H9 (cell line): Measurements from ENCODE around the gene SERPINA5. TPM values are rescaled to one million over a fixed set of nuclear protein-coding genes. Genes with fewer than 3 reads are reported as not detected.

Experiments
- DNase-seq: peaks from one replicate; pipeline ENCODE4 v3.0.0-alpha.2; 2017
- H2AFZ ChIP-seq: one replicate; pipeline ENCODE4 v1.6.1; 2013; ENCODE audit warnings: mild to moderate bottlenecking, low read length, control low read depth, moderate library complexity
- H2AK5ac ChIP-seq: 2 replicates; pipeline ENCODE4 v1.6.1; 2013; ENCODE audit warnings: low read length, control low read depth, mixed read lengths; ENCODE audit not compliant: insufficient read length
- H2BK120ac ChIP-seq: one replicate; pipeline ENCODE4 v1.6.1; 2013; ENCODE audit warnings: low read depth, mild to moderate bottlenecking, low read length, control low read depth, inconsistent platforms; ENCODE audit not compliant: poor library complexity, severe bottlenecking
- H2BK12ac ChIP-seq: 2 replicates; pipeline ENCODE4 v1.6.1; 2013; ENCODE audit warnings: low read length, control low read depth, mixed read lengths, low read depth; ENCODE audit not compliant: insufficient read length
- H2BK15ac ChIP-seq: 2 replicates; pipeline ENCODE4 v1.6.1; 2013; ENCODE audit warnings: low read depth, low read length, control low read depth
- H2BK20ac ChIP-seq: one replicate; pipeline ENCODE4 v1.6.1; 2013; ENCODE audit warnings: low read depth, mild to moderate bottlenecking, low read length, control low read depth, inconsistent platforms; ENCODE audit not compliant: poor library complexity, severe bottlenecking
- H2BK5ac ChIP-seq: 2 replicates; pipeline ENCODE4 v1.6.1; 2013; ENCODE audit warnings: low read length, control low read depth, mixed read lengths; ENCODE audit not compliant: insufficient read length
- H3K14ac ChIP-seq: 2 replicates; pipeline ENCODE4 v1.6.1; 2013; ENCODE audit warnings: low read length, control low read depth; ENCODE audit not compliant: insufficient read depth
- H3K18ac ChIP-seq: 2 replicates; pipeline ENCODE4 v1.6.1; 2013; ENCODE audit warnings: low read depth, mild to moderate bottlenecking, mixed read lengths, low read length, control low read depth; ENCODE audit not compliant: insufficient read length
- H3K23ac ChIP-seq: 2 replicates; pipeline ENCODE4 v1.6.1; 2013; ENCODE audit warnings: low read length, control low read depth, mixed read lengths, low read depth; ENCODE audit not compliant: insufficient read length
- H3K23me2 ChIP-seq: 2 replicates; pipeline ENCODE4 v1.6.1; 2013; ENCODE audit warnings: low read depth, mild to moderate bottlenecking, mixed read lengths, low read length, control low read depth; ENCODE audit not compliant: insufficient read length, poor library complexity, severe bottlenecking
- H3K27ac ChIP-seq: 2 replicates; pipeline ENCODE4 v1.5.1; 2013; ENCODE audit warnings: low read length, control low read depth, mixed read lengths, low read depth; ENCODE audit not compliant: insufficient read length
- H3K27me3 ChIP-seq: 2 replicates; pipeline ENCODE4 v1.6.1; 2013; ENCODE audit warnings: low read length, control low read depth, inconsistent platforms; ENCODE audit not compliant: insufficient read depth
- H3K4ac ChIP-seq: 2 replicates; pipeline ENCODE4 v1.6.1; 2013; ENCODE audit warnings: low read depth, mild to moderate bottlenecking, control low read depth, inconsistent platforms, low read length, moderate library complexity
- H3K4me1 ChIP-seq: 2 replicates; pipeline ENCODE4 v1.6.1; 2013; ENCODE audit warnings: low read length, control low read depth, inconsistent platforms; ENCODE audit not compliant: insufficient read depth
- H3K4me2 ChIP-seq: 2 replicates; pipeline ENCODE4 v1.6.1; 2013; ENCODE audit warnings: low read length, control low read depth, mixed read lengths; ENCODE audit not compliant: insufficient read length, insufficient read depth
- H3K56ac ChIP-seq: 2 replicates; pipeline ENCODE4 v1.6.1; 2013; ENCODE audit warnings: low read depth, mild to moderate bottlenecking, mixed read lengths, low read length, control low read depth; ENCODE audit not compliant: insufficient read length
- H3K79me1 ChIP-seq: 2 replicates; pipeline ENCODE4 v1.6.1; 2013; ENCODE audit warnings: low read depth, mild to moderate bottlenecking, moderate library complexity, low read length, control low read depth, inconsistent platforms; ENCODE audit not compliant: insufficient read depth, poor library complexity, severe bottlenecking
- H3K79me2 ChIP-seq: 2 replicates; pipeline ENCODE4 v1.6.1; 2013; ENCODE audit warnings: low read length, control low read depth, inconsistent platforms; ENCODE audit not compliant: insufficient read depth
- H3K9ac ChIP-seq: 2 replicates; pipeline ENCODE4 v1.6.1; 2013; ENCODE audit warnings: low read length, control low read depth, mixed read lengths; ENCODE audit not compliant: insufficient read length; ENCODE audit errors: extremely low read depth
- H3K9me3 ChIP-seq: one replicate; pipeline ENCODE4 v1.6.1; 2013; ENCODE audit warnings: low read depth, low read length, inconsistent platforms; ENCODE audit not compliant: control insufficient read depth
- H3T11ph ChIP-seq: one replicate; pipeline ENCODE4 v1.6.1; 2013; ENCODE audit warnings: mild to moderate bottlenecking, low read length, control low read depth, inconsistent platforms
- H4K20me1 ChIP-seq: one replicate; pipeline ENCODE4 v1.6.1; 2013; ENCODE audit not compliant: control insufficient read depth, insufficient read length, insufficient read depth
- H4K5ac ChIP-seq: 2 replicates; pipeline ENCODE4 v1.6.1; 2013; ENCODE audit warnings: low read depth, mild to moderate bottlenecking, mixed read lengths, low read length, control low read depth; ENCODE audit not compliant: insufficient read length
- H4K8ac ChIP-seq: replicated peaks from 2 replicates; pipeline ENCODE4 v1.6.1; 2013; ENCODE audit warnings: low read length, control low read depth, mixed read lengths, low read depth; ENCODE audit not compliant: insufficient read length
- H4K91ac ChIP-seq: 2 replicates; pipeline ENCODE4 v1.6.1; 2013; ENCODE audit warnings: low read depth, mild to moderate bottlenecking, moderate library complexity, mixed read lengths, low read length, control low read depth; ENCODE audit not compliant: insufficient read length
- H3K27ac Mint-ChIP-seq, 3 experiments: 2 replicates in 2 of 3; 3 replicates in 1 of 3; pipeline ENCODE4 v1.8.0; 2020 to 2021; ENCODE audit warnings: mixed read lengths in 3 of 3, mild to moderate bottlenecking in 1 of 3, moderate library complexity in 1 of 3
- H3K27me3 Mint-ChIP-seq: 2 replicates; pipeline ENCODE4 v1.8.0; 2021; ENCODE audit warnings: low read depth, mild to moderate bottlenecking, moderate library complexity, mixed read lengths
- H3K36me3 Mint-ChIP-seq, 3 experiments: 2 replicates in 2 of 3; 3 replicates in 1 of 3; pipeline ENCODE4 v1.8.0; 2020 to 2021; ENCODE audit warnings: low read depth in 3 of 3, mixed read lengths in 3 of 3; ENCODE audit not compliant: insufficient read depth in 1 of 3
- H3K4me1 Mint-ChIP-seq, 2 experiments: 2 replicates each; pipeline ENCODE4 v1.8.0; 2020; ENCODE audit warnings: mixed read lengths in 2 of 2
- H3K4me3 Mint-ChIP-seq, 2 experiments: 2 replicates in 1 of 2; 3 replicates in 1 of 2; pipeline ENCODE4 v1.8.0; 2020 to 2021; ENCODE audit warnings: mild to moderate bottlenecking in 2 of 2, mixed read lengths in 2 of 2, moderate library complexity in 1 of 2
- H3K9me3 Mint-ChIP-seq, 2 experiments: 2 replicates in 1 of 2; 3 replicates in 1 of 2; pipeline ENCODE4 v1.8.0; 2020; ENCODE audit warnings: mild to moderate bottlenecking in 2 of 2, mixed read lengths in 2 of 2, moderate library complexity in 1 of 2
- CTCF ChIP-seq: fragments of 200-600 bp; sonication (generic); conservative IDR thresholded peaks from 3 replicates; pipeline ENCODE4 v1.8.0; 2021; ENCODE audit warnings: antibody characterized with exemption, mild to moderate bottlenecking
- WGBS: extraction: QIAGEN DNeasy Blood & Tissue Kit; methylation state at CpG from one replicate; pipeline ENCODE4 v1.1.7; 2013; ENCODE audit warnings: missing lambda C conversion rate, low lambda C conversion rate, mixed read lengths; ENCODE audit not compliant: insufficient read length; ENCODE audit errors: extremely low coverage; 5-methylcytosine and 5-hydroxymethylcytosine counted together
- total RNA-seq: library from RNA; stranded (reverse); gene quantifications from 2 replicates; pipeline ENCODE4 v1.2.1, GENCODE V29; 2021

SERPINA5 gene
- total RNA-seq, 1 experiment from 2014 or later = 1.1 TPM

GRCh38 chr14:94620597-94620996, 39.4 kb downstream of the SERPINA5 start:
- no peak overlapping the region for H4K5ac ChIP-seq
- no peaks in the 10 kb centered on the region for H3K79me1 ChIP-seq
- no peak overlapping the region for H3K56ac ChIP-seq
- H3K23me2 ChIP-seq = no peaks in the 10 kb centered on the region
- peaks cover 9% of the 10 kb centered on the region for H3K9me3 ChIP-seq
- no peaks in the 10 kb centered on the region for H3K27me3 ChIP-seq
- H3K23ac ChIP-seq = no peak overlapping the region
- H4K8ac ChIP-seq = no peak overlapping the region
- H3K9me3 Mint-ChIP-seq = peaks cover 35 to 40% of the 10 kb centered on the region in 2 experiments
- no peaks in the 10 kb centered on the region for H3K4me1 ChIP-seq
- H3K9ac ChIP-seq = no peak overlapping the region
- no peak overlapping the region for H2AK5ac ChIP-seq
- H2AFZ ChIP-seq = no peak overlapping the region
- peaks cover 5 to 7% of the 10 kb centered on the region in 2 experiments for H3K4me1 Mint-ChIP-seq
- H4K91ac ChIP-seq = no peak overlapping the region
- H4K20me1 ChIP-seq = no peaks in the 10 kb centered on the region
- H3K27me3 Mint-ChIP-seq = peaks cover 14% of the 10 kb centered on the region
- H2BK15ac ChIP-seq = no peak overlapping the region
- H2BK20ac ChIP-seq = no peak overlapping the region
- no peaks in the 10 kb centered on the region for H3K79me2 ChIP-seq
- no CpG with 5 or more reads among the region's 6 CpGs for WGBS
- no peak overlapping the region for H3T11ph ChIP-seq
- TF ChIP-seq CTCF = no peak
- H3K18ac ChIP-seq = no peak overlapping the region
- H2BK5ac ChIP-seq = no peak overlapping the region
- no peak for DNase-seq
- H3K27ac Mint-ChIP-seq = peak overlapping the region in 1 of 3 experiments; percentile 37; a peak in 1 of 7 replicates
- no peak overlapping the region for H3K14ac ChIP-seq
- H3K4me2 ChIP-seq = no peak overlapping the region
- no peak overlapping the region for H2BK12ac ChIP-seq
- no peak overlapping the region for H2BK120ac ChIP-seq
- H3K4me3 Mint-ChIP-seq = no peak overlapping the region
- H3K27ac ChIP-seq = no peak overlapping the region
- H3K4ac ChIP-seq = no peak overlapping the region
- H3K36me3 Mint-ChIP-seq = peaks cover 2 to 25% (median 14%) of the 10 kb centered on the region in 3 experiments; a peak in 6 of 7 replicates
